SK-N-SH treated with all-trans-retinoic acid at 6 μM for 48 hours (cell line): ENCODE measurements around the gene B3GNT5.

ENCODE experiments used
- ATAC-seq: fragments of 200-7000 bp; cut with Tn5 transposase; 3 replicates; pipeline ENCODE4 v1.9.1; 2020; ENCODE audit warnings: mild to moderate bottlenecking, moderate library complexity
- ARNTL ChIP-seq: fragments of 450-650 bp; formaldehyde crosslinking; IDR thresholded peaks from 2 replicates; pipeline ENCODE4 v1.5.0; 2020; ENCODE audit warnings: low read depth, mild to moderate bottlenecking, moderate library complexity, borderline replicate concordance
- BACH2 ChIP-seq: fragments of 250-450 bp; sonication (Bioruptor Pico); IDR thresholded peaks from 2 replicates; pipeline ENCODE4 v1.9.0; 2021; ENCODE audit warnings: mild to moderate bottlenecking, borderline replicate concordance
- CSDC2 ChIP-seq: fragments of 250-450 bp; sonication (Bioruptor Pico); IDR thresholded peaks from 2 replicates; pipeline ENCODE4 v1.5.0; 2020; ENCODE audit warnings: mild to moderate bottlenecking, moderate library complexity
- ESRRG ChIP-seq: fragments of 250-450 bp; sonication (Bioruptor Pico); IDR thresholded peaks from 2 replicates; pipeline ENCODE4 v1.6.1; 2021; ENCODE audit warnings: mild to moderate bottlenecking
- GLIS3 ChIP-seq: fragments of 250-450 bp; sonication (Bioruptor Pico); IDR thresholded peaks from 2 replicates; pipeline ENCODE4 v1.5.0; 2020; ENCODE audit warnings: mild to moderate bottlenecking, moderate library complexity
- ISL1 ChIP-seq: fragments of 250-450 bp; sonication (Bioruptor Pico); IDR thresholded peaks from 2 replicates; pipeline ENCODE4 v2.1.2; 2022; ENCODE audit warnings: mild to moderate bottlenecking, moderate library complexity
- OSR1 ChIP-seq: fragments of 250-450 bp; sonication (Bioruptor Pico); IDR thresholded peaks from 2 replicates; pipeline ENCODE4 v1.8.0; 2022; ENCODE audit warnings: moderate library complexity, mild to moderate bottlenecking, inconsistent platforms
- PPARA ChIP-seq: fragments of 250-450 bp; sonication (Bioruptor Pico); IDR thresholded peaks from 2 replicates; pipeline ENCODE4 v1.5.0; 2020; ENCODE audit warnings: mild to moderate bottlenecking, borderline replicate concordance
- RARB ChIP-seq: fragments of 250-450 bp; sonication (Bioruptor Pico); IDR thresholded peaks from 2 replicates; pipeline ENCODE4 v1.8.0; 2021; ENCODE audit warnings: mild to moderate bottlenecking, moderate library complexity
- SNAI2 ChIP-seq: fragments of 250-450 bp; sonication (Bioruptor Pico); IDR thresholded peaks from 2 replicates; pipeline ENCODE4 v1.5.0; 2020; ENCODE audit warnings: mild to moderate bottlenecking, moderate library complexity
- TCF4 ChIP-seq: fragments of 250-450 bp; sonication (Bioruptor Pico); IDR thresholded peaks from 2 replicates; pipeline ENCODE4 v1.8.0; 2021; ENCODE audit warnings: mild to moderate bottlenecking, moderate library complexity, borderline replicate concordance
- TOX ChIP-seq: fragments of 250-450 bp; sonication (Bioruptor Pico); IDR thresholded peaks from 2 replicates; pipeline ENCODE4 v1.8.0; 2021; ENCODE audit warnings: mild to moderate bottlenecking, moderate library complexity, borderline replicate concordance
- ZC3H10 ChIP-seq: fragments of 250-450 bp; sonication (Bioruptor Pico); IDR thresholded peaks from 2 replicates; pipeline ENCODE4 v1.5.1; 2021; ENCODE audit warnings: mild to moderate bottlenecking, moderate library complexity
- ZFP3 ChIP-seq: fragments of 250-450 bp; sonication (Bioruptor Pico); IDR thresholded peaks from 2 replicates; pipeline ENCODE4 v1.5.0; 2020; ENCODE audit warnings: mild to moderate bottlenecking, moderate library complexity
- ZFP30 ChIP-seq: fragments of 450-650 bp; formaldehyde crosslinking; IDR thresholded peaks from 2 replicates; pipeline ENCODE4 v1.5.0; 2022; ENCODE audit warnings: mild to moderate bottlenecking, moderate library complexity
- ZNF565 ChIP-seq: fragments of 450-650 bp; formaldehyde crosslinking; conservative IDR thresholded peaks from 2 replicates; pipeline ENCODE4 v1.5.0; 2020; ENCODE audit warnings: low read depth, mild to moderate bottlenecking, moderate library complexity
- ZNF70 ChIP-seq: fragments of 450-650 bp; formaldehyde crosslinking; IDR thresholded peaks from 2 replicates; pipeline ENCODE4 v1.5.0; 2020; ENCODE audit warnings: mild to moderate bottlenecking, moderate library complexity
- ZNF8 ChIP-seq: fragments of 450-650 bp; formaldehyde crosslinking; IDR thresholded peaks from 2 replicates; pipeline ENCODE4 v1.5.0; 2020; ENCODE audit warnings: mild to moderate bottlenecking, moderate library complexity
- TF ChIP-seq, protein P1 (sequence below): fragments of 250-450 bp; sonication (Bioruptor Pico); IDR thresholded peaks from 2 replicates; pipeline ENCODE4 v1.5.1; 2020; ENCODE audit warnings: low read depth, mild to moderate bottlenecking, moderate library complexity
- TF ChIP-seq, protein P2 (sequence below): fragments of 250-450 bp; sonication (Bioruptor Pico); IDR thresholded peaks from 2 replicates; pipeline ENCODE4 v1.8.0; 2021; ENCODE audit warnings: low read depth, mild to moderate bottlenecking, moderate library complexity, borderline replicate concordance
- TF ChIP-seq, protein P3 (sequence below): fragments of 250-450 bp; sonication (Bioruptor Pico); IDR thresholded peaks from 2 replicates; pipeline ENCODE4 v1.5.0; 2020; ENCODE audit warnings: mild to moderate bottlenecking, moderate library complexity
- TF ChIP-seq, protein P4 (sequence below): fragments of 250-450 bp; sonication (Bioruptor Pico); IDR thresholded peaks from 2 replicates; pipeline ENCODE4 v1.5.1; 2021; ENCODE audit warnings: mild to moderate bottlenecking, moderate library complexity
- TF ChIP-seq, protein P5 (sequence below): fragments of 250-450 bp; sonication (Bioruptor Pico); IDR thresholded peaks from 2 replicates; pipeline ENCODE4 v1.8.0; 2020; ENCODE audit warnings: mild to moderate bottlenecking, moderate library complexity, borderline replicate concordance

The B3GNT5 gene

DNA sequence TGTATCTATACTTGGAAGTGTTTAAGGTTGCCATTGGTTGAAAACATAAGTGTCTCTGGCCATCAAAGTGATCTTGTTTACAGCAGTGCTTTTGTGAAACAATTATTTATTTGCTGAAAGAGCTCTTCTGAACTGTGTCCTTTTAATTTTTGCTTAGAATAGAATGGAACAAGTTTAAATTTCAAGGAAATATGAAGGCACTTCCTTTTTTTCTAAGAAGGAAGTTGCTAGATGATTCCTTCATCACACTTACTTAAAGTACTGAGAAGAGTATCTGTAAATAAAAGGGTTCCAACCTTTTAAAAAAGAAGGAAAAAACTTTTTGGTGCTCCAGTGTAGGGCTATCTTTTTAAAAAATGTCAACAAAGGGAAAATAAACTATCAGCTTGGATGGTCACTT is 19.7 kb downstream of the B3GNT5 start:
- TF ChIP-seq, protein P1, sequence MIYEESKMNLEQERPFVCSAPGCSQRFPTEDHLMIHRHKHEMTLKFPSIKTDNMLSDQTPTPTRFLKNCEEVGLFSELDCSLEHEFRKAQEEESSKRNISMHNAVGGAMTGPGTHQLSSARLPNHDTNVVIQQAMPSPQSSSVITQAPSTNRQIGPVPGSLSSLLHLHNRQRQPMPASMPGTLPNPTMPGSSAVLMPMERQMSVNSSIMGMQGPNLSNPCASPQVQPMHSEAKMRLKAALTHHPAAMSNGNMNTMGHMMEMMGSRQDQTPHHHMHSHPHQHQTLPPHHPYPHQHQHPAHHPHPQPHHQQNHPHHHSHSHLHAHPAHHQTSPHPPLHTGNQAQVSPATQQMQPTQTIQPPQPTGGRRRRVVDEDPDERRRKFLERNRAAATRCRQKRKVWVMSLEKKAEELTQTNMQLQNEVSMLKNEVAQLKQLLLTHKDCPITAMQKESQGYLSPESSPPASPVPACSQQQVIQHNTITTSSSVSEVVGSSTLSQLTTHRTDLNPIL (CRISPR knock-in tag) = no peak
- TF ChIP-seq CSDC2 (no peak), TOX (CRISPR knock-in tag) (no peak), RARB (CRISPR knock-in tag) (no peak), TCF4 (CRISPR knock-in tag) (no peak), ZFP30 (CRISPR knock-in tag) (no peak), ZNF8 (no peak), ISL1 (CRISPR knock-in tag) (no peak), PPARA (CRISPR knock-in tag) (no peak), ZNF565 (CRISPR knock-in tag) (no peak), SNAI2 (no peak), OSR1 (CRISPR knock-in tag) (no peak)
- TF ChIP-seq, protein P2, sequence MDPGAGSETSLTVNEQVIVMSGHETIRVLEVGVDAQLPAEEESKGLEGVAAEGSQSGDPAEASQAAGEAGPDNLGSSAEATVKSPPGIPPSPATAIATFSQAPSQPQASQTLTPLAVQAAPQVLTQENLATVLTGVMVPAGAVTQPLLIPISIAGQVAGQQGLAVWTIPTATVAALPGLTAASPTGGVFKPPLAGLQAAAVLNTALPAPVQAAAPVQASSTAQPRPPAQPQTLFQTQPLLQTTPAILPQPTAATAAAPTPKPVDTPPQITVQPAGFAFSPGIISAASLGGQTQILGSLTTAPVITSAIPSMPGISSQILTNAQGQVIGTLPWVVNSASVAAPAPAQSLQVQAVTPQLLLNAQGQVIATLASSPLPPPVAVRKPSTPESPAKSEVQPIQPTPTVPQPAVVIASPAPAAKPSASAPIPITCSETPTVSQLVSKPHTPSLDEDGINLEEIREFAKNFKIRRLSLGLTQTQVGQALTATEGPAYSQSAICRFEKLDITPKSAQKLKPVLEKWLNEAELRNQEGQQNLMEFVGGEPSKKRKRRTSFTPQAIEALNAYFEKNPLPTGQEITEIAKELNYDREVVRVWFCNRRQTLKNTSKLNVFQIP (CRISPR knock-in tag) = no peak
- no peak for ATAC-seq

DNA sequence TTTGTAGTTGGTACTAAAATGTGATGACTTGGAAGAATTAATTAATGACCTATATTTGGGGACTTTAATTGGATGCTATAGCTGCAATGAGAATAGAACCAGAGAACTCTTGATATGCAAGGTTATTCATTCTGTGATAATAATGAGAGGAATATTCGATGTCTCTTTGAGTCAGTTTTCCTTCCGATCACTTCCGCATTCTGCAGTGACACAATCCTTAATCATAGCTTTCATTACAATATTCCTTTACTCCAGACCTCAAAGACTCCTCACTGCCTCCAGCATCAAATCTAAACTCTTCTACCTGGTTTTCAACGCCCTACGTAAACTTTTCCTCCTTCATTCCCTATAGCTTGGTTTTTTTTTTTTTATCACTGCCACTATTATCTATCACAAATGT is 21.6 kb downstream of the B3GNT5 start:
- ATAC-seq = 0 out of 3 replicates have a peak, but pooled peaks have one; percentile 11

DNA sequence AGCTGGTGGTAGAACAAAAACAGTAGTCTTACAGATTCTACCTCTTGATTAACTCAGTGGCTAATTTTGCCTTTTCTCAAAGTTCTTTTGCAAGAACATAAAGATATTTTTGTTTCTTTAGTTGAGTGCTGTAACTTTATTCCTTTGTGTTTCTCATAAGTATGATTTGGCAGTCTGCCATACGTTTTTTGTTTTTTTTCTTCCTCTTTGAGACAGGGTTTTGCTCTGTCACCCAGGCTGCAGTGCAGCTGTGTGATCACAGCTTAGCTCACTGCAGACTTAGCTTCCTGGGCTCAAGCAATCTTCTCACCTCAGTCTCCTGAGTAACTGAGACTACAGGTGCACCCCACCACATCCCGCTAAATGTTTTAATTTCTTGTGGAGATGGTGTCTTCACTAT is 22.4 kb downstream of the B3GNT5 start:
- ATAC-seq = peak; percentile 80
- no peak for TF ChIP-seq ZC3H10 (CRISPR knock-in tag)
- TF ChIP-seq ESRRG (CRISPR knock-in tag) = no peak
- TF ChIP-seq ZFP3 (CRISPR knock-in tag) = no peak
- TF ChIP-seq, protein P1 (CRISPR knock-in tag) = no peak
- TF ChIP-seq GLIS3 = no peak
- TF ChIP-seq ZNF8 = no peak
- TF ChIP-seq OSR1 (CRISPR knock-in tag) = no peak
- TF ChIP-seq, protein P3, sequence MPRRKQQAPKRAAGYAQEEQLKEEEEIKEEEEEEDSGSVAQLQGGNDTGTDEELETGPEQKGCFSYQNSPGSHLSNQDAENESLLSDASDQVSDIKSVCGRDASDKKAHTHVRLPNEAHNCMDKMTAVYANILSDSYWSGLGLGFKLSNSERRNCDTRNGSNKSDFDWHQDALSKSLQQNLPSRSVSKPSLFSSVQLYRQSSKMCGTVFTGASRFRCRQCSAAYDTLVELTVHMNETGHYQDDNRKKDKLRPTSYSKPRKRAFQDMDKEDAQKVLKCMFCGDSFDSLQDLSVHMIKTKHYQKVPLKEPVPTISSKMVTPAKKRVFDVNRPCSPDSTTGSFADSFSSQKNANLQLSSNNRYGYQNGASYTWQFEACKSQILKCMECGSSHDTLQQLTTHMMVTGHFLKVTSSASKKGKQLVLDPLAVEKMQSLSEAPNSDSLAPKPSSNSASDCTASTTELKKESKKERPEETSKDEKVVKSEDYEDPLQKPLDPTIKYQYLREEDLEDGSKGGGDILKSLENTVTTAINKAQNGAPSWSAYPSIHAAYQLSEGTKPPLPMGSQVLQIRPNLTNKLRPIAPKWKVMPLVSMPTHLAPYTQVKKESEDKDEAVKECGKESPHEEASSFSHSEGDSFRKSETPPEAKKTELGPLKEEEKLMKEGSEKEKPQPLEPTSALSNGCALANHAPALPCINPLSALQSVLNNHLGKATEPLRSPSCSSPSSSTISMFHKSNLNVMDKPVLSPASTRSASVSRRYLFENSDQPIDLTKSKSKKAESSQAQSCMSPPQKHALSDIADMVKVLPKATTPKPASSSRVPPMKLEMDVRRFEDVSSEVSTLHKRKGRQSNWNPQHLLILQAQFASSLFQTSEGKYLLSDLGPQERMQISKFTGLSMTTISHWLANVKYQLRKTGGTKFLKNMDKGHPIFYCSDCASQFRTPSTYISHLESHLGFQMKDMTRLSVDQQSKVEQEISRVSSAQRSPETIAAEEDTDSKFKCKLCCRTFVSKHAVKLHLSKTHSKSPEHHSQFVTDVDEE (CRISPR knock-in tag) = no peak

More for the DNA sequence above, 21.6 kb downstream of the B3GNT5 start:
- TF ChIP-seq ZNF565 (CRISPR knock-in tag) (no peak), ARNTL (CRISPR knock-in tag) (no peak), OSR1 (CRISPR knock-in tag) (no peak), PPARA (CRISPR knock-in tag) (no peak), ISL1 (CRISPR knock-in tag) (no peak), ESRRG (CRISPR knock-in tag) (no peak), BACH2 (CRISPR knock-in tag) (no peak), ZFP3 (CRISPR knock-in tag) (no peak), GLIS3 (no peak), RARB (CRISPR knock-in tag) (no peak), TCF4 (CRISPR knock-in tag) (no peak), ZNF70 (no peak), TOX (CRISPR knock-in tag) (no peak), ZC3H10 (CRISPR knock-in tag) (no peak), CSDC2 (no peak)
- TF ChIP-seq, protein P4, sequence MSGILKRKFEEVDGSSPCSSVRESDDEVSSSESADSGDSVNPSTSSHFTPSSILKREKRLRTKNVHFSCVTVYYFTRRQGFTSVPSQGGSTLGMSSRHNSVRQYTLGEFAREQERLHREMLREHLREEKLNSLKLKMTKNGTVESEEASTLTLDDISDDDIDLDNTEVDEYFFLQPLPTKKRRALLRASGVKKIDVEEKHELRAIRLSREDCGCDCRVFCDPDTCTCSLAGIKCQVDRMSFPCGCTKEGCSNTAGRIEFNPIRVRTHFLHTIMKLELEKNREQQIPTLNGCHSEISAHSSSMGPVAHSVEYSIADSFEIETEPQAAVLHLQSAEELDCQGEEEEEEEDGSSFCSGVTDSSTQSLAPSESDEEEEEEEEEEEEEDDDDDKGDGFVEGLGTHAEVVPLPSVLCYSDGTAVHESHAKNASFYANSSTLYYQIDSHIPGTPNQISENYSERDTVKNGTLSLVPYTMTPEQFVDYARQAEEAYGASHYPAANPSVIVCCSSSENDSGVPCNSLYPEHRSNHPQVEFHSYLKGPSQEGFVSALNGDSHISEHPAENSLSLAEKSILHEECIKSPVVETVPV (CRISPR knock-in tag) = no peak
- TF ChIP-seq, protein P5, sequence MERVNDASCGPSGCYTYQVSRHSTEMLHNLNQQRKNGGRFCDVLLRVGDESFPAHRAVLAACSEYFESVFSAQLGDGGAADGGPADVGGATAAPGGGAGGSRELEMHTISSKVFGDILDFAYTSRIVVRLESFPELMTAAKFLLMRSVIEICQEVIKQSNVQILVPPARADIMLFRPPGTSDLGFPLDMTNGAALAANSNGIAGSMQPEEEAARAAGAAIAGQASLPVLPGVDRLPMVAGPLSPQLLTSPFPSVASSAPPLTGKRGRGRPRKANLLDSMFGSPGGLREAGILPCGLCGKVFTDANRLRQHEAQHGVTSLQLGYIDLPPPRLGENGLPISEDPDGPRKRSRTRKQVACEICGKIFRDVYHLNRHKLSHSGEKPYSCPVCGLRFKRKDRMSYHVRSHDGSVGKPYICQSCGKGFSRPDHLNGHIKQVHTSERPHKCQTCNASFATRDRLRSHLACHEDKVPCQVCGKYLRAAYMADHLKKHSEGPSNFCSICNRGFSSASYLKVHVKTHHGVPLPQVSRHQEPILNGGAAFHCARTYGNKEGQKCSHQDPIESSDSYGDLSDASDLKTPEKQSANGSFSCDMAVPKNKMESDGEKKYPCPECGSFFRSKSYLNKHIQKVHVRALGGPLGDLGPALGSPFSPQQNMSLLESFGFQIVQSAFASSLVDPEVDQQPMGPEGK (CRISPR knock-in tag) = no peak
- TF ChIP-seq, protein P2 (CRISPR knock-in tag) = no peak
